ENCODE measurements around the gene ENOX1. TPM values are rescaled to one million over a fixed set of nuclear protein-coding genes. Genes with fewer than 3 reads are reported as not detected.

The ENOX1 gene
- total RNA-seq, 1 donor from 2014 or later, result 3.0 TPM

DNA sequence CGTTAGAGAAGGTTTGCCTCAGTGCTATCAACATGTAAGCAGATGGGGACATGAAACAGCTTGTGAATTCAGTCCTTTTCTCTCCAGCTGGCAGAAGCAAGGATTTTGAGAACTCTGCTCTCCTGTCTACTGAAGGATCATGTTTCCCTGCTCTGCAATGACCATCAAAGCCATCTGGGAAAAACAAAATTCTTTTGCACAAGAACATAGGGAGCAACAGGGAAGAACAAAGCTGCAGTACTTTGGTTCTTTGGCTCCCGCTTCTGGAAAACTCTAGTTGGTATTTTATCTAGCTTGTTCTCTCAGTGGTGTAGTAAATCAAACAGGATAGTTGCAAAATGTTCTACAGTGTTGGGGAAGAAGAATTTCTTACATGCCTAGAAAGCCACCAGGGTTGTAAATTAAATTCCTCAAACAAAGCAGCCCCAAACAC lies 270.4 kb downstream of the ENOX1 start:
- TF ChIP-seq, protein P1, sequence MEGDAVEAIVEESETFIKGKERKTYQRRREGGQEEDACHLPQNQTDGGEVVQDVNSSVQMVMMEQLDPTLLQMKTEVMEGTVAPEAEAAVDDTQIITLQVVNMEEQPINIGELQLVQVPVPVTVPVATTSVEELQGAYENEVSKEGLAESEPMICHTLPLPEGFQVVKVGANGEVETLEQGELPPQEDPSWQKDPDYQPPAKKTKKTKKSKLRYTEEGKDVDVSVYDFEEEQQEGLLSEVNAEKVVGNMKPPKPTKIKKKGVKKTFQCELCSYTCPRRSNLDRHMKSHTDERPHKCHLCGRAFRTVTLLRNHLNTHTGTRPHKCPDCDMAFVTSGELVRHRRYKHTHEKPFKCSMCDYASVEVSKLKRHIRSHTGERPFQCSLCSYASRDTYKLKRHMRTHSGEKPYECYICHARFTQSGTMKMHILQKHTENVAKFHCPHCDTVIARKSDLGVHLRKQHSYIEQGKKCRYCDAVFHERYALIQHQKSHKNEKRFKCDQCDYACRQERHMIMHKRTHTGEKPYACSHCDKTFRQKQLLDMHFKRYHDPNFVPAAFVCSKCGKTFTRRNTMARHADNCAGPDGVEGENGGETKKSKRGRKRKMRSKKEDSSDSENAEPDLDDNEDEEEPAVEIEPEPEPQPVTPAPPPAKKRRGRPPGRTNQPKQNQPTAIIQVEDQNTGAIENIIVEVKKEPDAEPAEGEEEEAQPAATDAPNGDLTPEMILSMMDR (IDR thresholded peaks at IDR 0.05; ENCODE audit: unreplicated experiment), result no peak
- DNase-seq (ENCODE audit: low spot score in 2 of 2, unreplicated experiment in 2 of 2), result no peak
- Mint-ChIP-seq H3K4me3 (no peak overlapping the region), H3K4me1 (peaks cover 27% of the 10 kb centered on the region), H3K36me3 (no peaks in the 10 kb centered on the region), H3K27me3 (ENCODE audit: low read depth) (no peaks in the 10 kb centered on the region), H3K27ac (peak overlapping the region; percentile 79), H3K9me3 (no peaks in the 10 kb centered on the region)

DNA sequence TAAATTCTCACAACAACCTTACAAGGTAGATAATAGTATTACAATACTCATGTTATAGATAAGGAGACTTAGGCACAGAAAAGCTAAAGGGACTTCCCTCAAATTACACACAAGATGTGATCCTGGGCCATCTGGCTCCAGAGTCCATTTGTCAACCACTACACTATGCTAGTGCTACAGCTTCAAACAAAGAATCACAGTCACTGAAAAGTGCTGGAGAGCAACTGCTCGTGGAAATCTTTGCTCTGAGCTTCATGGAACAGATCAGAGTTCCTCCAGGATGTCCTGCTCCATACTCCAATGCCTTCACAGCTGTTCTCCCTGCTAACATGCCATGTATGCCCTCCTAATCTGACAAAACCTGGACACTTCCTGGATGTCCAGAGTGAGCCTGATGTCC lies 271.2 kb downstream of the ENOX1 start:
- DNase-seq (ENCODE audit: low spot score in 2 of 2, unreplicated experiment in 2 of 2), result no peak
- no peak overlapping the region for H3K4me3 Mint-ChIP-seq
- no peaks in the 10 kb centered on the region for H3K9me3 Mint-ChIP-seq
- no peaks in the 10 kb centered on the region for H3K36me3 Mint-ChIP-seq
- H3K4me1 Mint-ChIP-seq, result peaks cover 33% of the 10 kb centered on the region
- peak overlapping the region; percentile 1 for H3K27ac Mint-ChIP-seq
- TF ChIP-seq, protein P1 (IDR thresholded peaks at IDR 0.05; ENCODE audit: unreplicated experiment), result no peak
- no peaks in the 10 kb centered on the region for H3K27me3 Mint-ChIP-seq (ENCODE audit: low read depth)

DNA sequence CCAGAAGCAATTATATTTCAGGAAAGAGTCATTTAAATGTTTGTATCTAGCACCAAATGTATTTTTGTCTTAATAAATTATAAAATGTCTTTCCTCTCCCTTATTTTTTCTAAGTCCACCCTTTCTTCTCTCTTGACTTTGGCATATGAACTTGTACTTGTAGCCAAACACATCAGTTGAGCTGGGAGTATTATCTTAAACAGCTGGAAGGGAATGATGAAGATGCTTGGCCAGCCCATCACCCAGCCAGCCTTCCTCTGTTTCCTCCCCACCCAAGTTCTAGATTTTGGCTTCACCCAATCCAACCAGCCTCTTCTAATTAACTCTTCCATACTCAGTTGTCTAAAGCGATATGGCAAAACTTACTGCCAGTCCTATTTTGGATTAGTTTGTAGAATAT lies 272.5 kb downstream of the ENOX1 start:
- no peaks in the 10 kb centered on the region for H3K36me3 Mint-ChIP-seq
- H3K4me3 Mint-ChIP-seq, result no peak overlapping the region
- H3K27ac Mint-ChIP-seq, result no peak overlapping the region
- TF ChIP-seq, protein P1 (IDR thresholded peaks at IDR 0.05; ENCODE audit: unreplicated experiment), result no peak
- H3K4me1 Mint-ChIP-seq, result peaks cover 26% of the 10 kb centered on the region
- H3K27me3 Mint-ChIP-seq (ENCODE audit: low read depth), result no peaks in the 10 kb centered on the region
- no peak for DNase-seq (ENCODE audit: low spot score in 2 of 2, unreplicated experiment in 2 of 2)
- H3K9me3 Mint-ChIP-seq, result no peaks in the 10 kb centered on the region

GRCh38 chr13:43512221-43512620 lies 274.6 kb downstream of the ENOX1 start:
- Mint-ChIP-seq H3K4me3 (no peak overlapping the region), H3K27ac (no peak overlapping the region), H3K36me3 (no peaks in the 10 kb centered on the region), H3K27me3 (ENCODE audit: low read depth) (no peaks in the 10 kb centered on the region), H3K9me3 (no peaks in the 10 kb centered on the region), H3K4me1 (peaks cover 26% of the 10 kb centered on the region)
- no peak for DNase-seq (ENCODE audit: low spot score in 2 of 2, unreplicated experiment in 2 of 2)
- TF ChIP-seq, protein P1 (IDR thresholded peaks at IDR 0.05; ENCODE audit: unreplicated experiment), result no peak

GRCh38 chr13:43510956-43511901 lies 275.5 kb downstream of the ENOX1 start:
- no peaks in the 10 kb centered on the region for H3K36me3 Mint-ChIP-seq
- TF ChIP-seq, protein P1 (IDR thresholded peaks at IDR 0.05; ENCODE audit: unreplicated experiment), result no peak
- DNase-seq (ENCODE audit: low spot score in 2 of 2, unreplicated experiment in 2 of 2), result no peak
- H3K27ac Mint-ChIP-seq, result no peak overlapping the region
- no peaks in the 10 kb centered on the region for H3K27me3 Mint-ChIP-seq (ENCODE audit: low read depth)
- H3K4me3 Mint-ChIP-seq, result no peak overlapping the region
- no peaks in the 10 kb centered on the region for H3K9me3 Mint-ChIP-seq
- peaks cover 19% of the 10 kb centered on the region for H3K4me1 Mint-ChIP-seq

All from mesothelial cell of epicardium (in vitro differentiated cells).